Hindlimb muscle (tissue), 1 donor: Measurements from ENCODE around the gene POGLUT2. TPM values are rescaled to one million over a fixed set of nuclear protein-coding genes. Genes with fewer than 3 reads are reported as not detected.
A peak's percentile ranks its signal among the peaks of the same experiment; 100 is the strongest.
"Not testable (repeated sequence)": the region's sequence is repeated elsewhere in the genome, so short reads cannot be mapped to it uniquely, and the experiment has no call there.

Source experiments
- DNase-seq: peaks from one replicate; pipeline ENCODE4 v3.0.0-alpha.2; 2013
- polyA plus RNA-seq: library from polyadenylated mRNA; unstranded; fragments of 120-200 nt; gene quantifications from one replicate; pipeline ENCODE4 v1.2.1, GENCODE V29; 2013; ENCODE audit not compliant: insufficient read length

The POGLUT2 gene
- polyA plus RNA-seq, 1 donor: 18.9 TPM

GRCh38 chr13:102805680-102806079 lies 6.9 kb upstream of the POGLUT2 start:
- DNase-seq: no peak

- peak; percentile 87 for DNase-seq
These were observed 1.6 kb upstream of the POGLUT2 start for GRCh38 chr13:102800145-102801041.

- peak; percentile 41 for DNase-seq
These were observed 809 bp upstream of the POGLUT2 start for GRCh38 chr13:102799426-102800144.

- no peak for DNase-seq
These were observed 5.0 kb downstream of the POGLUT2 start for GRCh38 chr13:102793611-102794355.

- DNase-seq: no peak
These were observed 6.4 kb downstream of the POGLUT2 start for GRCh38 chr13:102792396-102792795.

GRCh38 chr13:102788683-102789082 lies 10.1 kb downstream of the POGLUT2 start:
- DNase-seq: no peak

- no peak for DNase-seq
These were observed 14.3 kb downstream of the POGLUT2 start for GRCh38 chr13:102784483-102784882.

- DNase-seq: no peak
These were observed 17.2 kb downstream of the POGLUT2 start for GRCh38 chr13:102781591-102781990.

GRCh38 chr13:102780656-102781055 lies 18.1 kb downstream of the POGLUT2 start:
- DNase-seq: not testable (repeated sequence)

GRCh38 chr13:102779436-102780159 lies 19.2 kb downstream of the POGLUT2 start:
- DNase-seq: no peak

- DNase-seq: no peak
These were observed 21.0 kb downstream of the POGLUT2 start for GRCh38 chr13:102777736-102778135.

- no peak for DNase-seq
These were observed 22.5 kb downstream of the POGLUT2 start for GRCh38 chr13:102776271-102776670.

GRCh38 chr13:102774591-102775520 lies 23.9 kb downstream of the POGLUT2 start:
- no peak for DNase-seq

- DNase-seq: no peak
These were observed 24.6 kb downstream of the POGLUT2 start for GRCh38 chr13:102774214-102774568.

- DNase-seq: peak; percentile 92
These were observed 25.1 kb downstream of the POGLUT2 start, which contains the start of gene TEX30 for GRCh38 chr13:102773441-102774213. Gene TEX30, minus strand, starts transcription at chr13:102773786. Its CDS starts 3,760 bp downstream, at chr13:102770026.

GRCh38 chr13:102772042-102772425 lies 26.7 kb downstream of the POGLUT2 start:
- DNase-seq: no peak

- DNase-seq: no peak
These were observed 27.3 kb downstream of the POGLUT2 start for GRCh38 chr13:102771298-102772041.

- no peak for DNase-seq
These were observed 28.3 kb downstream of the POGLUT2 start for GRCh38 chr13:102770435-102770834.

- no peak for DNase-seq
These were observed 29.1 kb downstream of the POGLUT2 start for GRCh38 chr13:102769679-102770078.

GRCh38 chr13:102768909-102769308 lies 29.9 kb downstream of the POGLUT2 start:
- no peak for DNase-seq
